GM21447 (cell line): ENCODE results near the gene RPL29.

ENCODE experiments used
- ATAC-seq: cut with Tn5 transposase; IDR thresholded peaks from one replicate; pipeline ENCODE4 v1.9.1; 2021; ENCODE audit not compliant: unreplicated experiment

Gene RPL29

GRCh38 chr3:51966486-51966885 is 29.2 kb downstream of the RPL29 start:
- no peak for ATAC-seq

GRCh38 chr3:51966016-51966415 is 29.7 kb downstream of the RPL29 start:
- ATAC-seq = no peak

GRCh38 chr3:51964521-51964920 is 31.2 kb downstream of the RPL29 start:
- ATAC-seq = no peak

GRCh38 chr3:51963951-51964451 is 31.7 kb downstream of the RPL29 start:
- no peak for ATAC-seq

- ATAC-seq = no peak
Observed at GRCh38 chr3:51962854-51963530, 32.7 kb downstream of the RPL29 start.

GRCh38 chr3:51961602-51962569 is 33.8 kb downstream of the RPL29 start:
- no peak for ATAC-seq

- no peak for ATAC-seq
Observed at GRCh38 chr3:51961011-51961410, 34.7 kb downstream of the RPL29 start.

- no peak for ATAC-seq
Observed at GRCh38 chr3:51960386-51960785, 35.3 kb downstream of the RPL29 start.

- ATAC-seq = no peak
Observed at GRCh38 chr3:51959651-51960050, 36.0 kb downstream of the RPL29 start.

GRCh38 chr3:51958603-51959521 is 36.8 kb downstream of the RPL29 start:
- ATAC-seq = no peak

GRCh38 chr3:51957520-51958205 is 38.0 kb downstream of the RPL29 start:
- ATAC-seq = no peak

- no peak for ATAC-seq
Observed at GRCh38 chr3:51955893-51956770, 39.6 kb downstream of the RPL29 start.

GRCh38 chr3:51955175-51955892 is 40.4 kb downstream of the RPL29 start, which contains the start of gene GPR62:
Gene GPR62 (plus strand): TSS chr3:51955381. CDS start chr3:51955653, 272 bp downstream.
- no peak for ATAC-seq

GRCh38 chr3:51954713-51955112 is 41.0 kb downstream of the RPL29 start:
- no peak for ATAC-seq

- no peak for ATAC-seq
Observed at GRCh38 chr3:51954105-51954504, 41.6 kb downstream of the RPL29 start.

GRCh38 chr3:51953445-51953844 is 42.2 kb downstream of the RPL29 start:
- no peak for ATAC-seq

- ATAC-seq = no peak
Observed at GRCh38 chr3:51950899-51951298, 44.8 kb downstream of the RPL29 start.

- ATAC-seq = no peak
Observed at GRCh38 chr3:51949121-51949520, 46.6 kb downstream of the RPL29 start.
